Stimulated activated CD4-positive, alpha-beta T cell treated with anti-CD3 and anti-CD28 coated beads, Interleukin-15, amount 100 ng/mL, for 1 hour (primary cell): Measurements from ENCODE around the gene TRAF4.
"Not testable (repeated sequence)": the region's sequence is repeated elsewhere in the genome, so short reads cannot be mapped to it uniquely, and the experiment has no call there.

Source experiments
- DNase-seq, 2 donors: peaks; one replicate each; pipeline ENCODE4 v3.0.0-alpha.2; 2020; ENCODE audit warnings: low read depth in 1 of 2, low spot score in 1 of 2

Gene TRAF4

GRCh38 chr17:28777178-28777577 is 33.4 kb downstream of the TRAF4 start:
- no peak for DNase-seq

GRCh38 chr17:28779601-28780000 is 35.8 kb downstream of the TRAF4 start:
- DNase-seq, result not testable (repeated sequence)

- no peak for DNase-seq
Observed at GRCh38 chr17:28783161-28783560, 39.4 kb downstream of the TRAF4 start.

GRCh38 chr17:28788100-28788499 is 44.3 kb downstream of the TRAF4 start:
- no peak for DNase-seq

GRCh38 chr17:28792877-28793661 is 49.3 kb downstream of the TRAF4 start:
- DNase-seq, result no peak

GRCh38 chr17:28794846-28795441 is 51.1 kb downstream of the TRAF4 start:
- not testable (repeated sequence) for DNase-seq

- no peak for DNase-seq
Observed at GRCh38 chr17:28796062-28796461, 52.3 kb downstream of the TRAF4 start.
